ENCODE data around the gene MYO3A.

The MYO3A gene

DNA sequence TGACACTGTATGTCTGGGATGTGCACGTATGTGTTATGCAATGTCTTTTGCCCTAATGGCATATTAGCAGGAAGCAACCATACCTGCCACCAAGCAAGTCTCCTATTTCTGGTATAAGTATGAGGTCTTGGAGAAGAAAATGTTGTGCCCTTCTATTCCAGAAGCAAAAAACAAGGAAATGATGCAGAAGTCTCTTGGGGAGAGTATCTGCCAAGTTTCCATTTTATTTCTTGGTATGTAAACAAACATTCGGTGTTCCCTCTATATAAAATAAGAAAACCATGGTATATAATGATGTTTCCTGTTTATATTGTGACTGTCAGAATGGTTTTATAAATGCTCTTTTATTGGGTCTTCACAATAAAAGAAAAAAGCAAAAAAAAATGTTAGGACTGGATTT lies 19.3 kb upstream of the MYO3A start:
- Histone ChIP-seq H3K9me3 (ENCODE audit: control insufficient read depth, low read length) (no peaks in the 10 kb centered on the region), H3K27me3 (replicated peaks; ENCODE audit: control insufficient read depth, insufficient read depth, low read length) (peaks cover 5% of the 10 kb centered on the region), H3K36me3 (ENCODE audit: control insufficient read depth, insufficient read depth, low read length, severe bottlenecking) (no peaks in the 10 kb centered on the region), H3K4me3 (ENCODE audit: low read length) (no peak overlapping the region), H3K9ac (ENCODE audit: low read length) (no peak overlapping the region), H3K4me1 (ENCODE audit: control insufficient read depth, insufficient read depth, low read length) (no peaks in the 10 kb centered on the region)
- DNase-seq (ENCODE audit: low read depth) = no peak

DNA sequence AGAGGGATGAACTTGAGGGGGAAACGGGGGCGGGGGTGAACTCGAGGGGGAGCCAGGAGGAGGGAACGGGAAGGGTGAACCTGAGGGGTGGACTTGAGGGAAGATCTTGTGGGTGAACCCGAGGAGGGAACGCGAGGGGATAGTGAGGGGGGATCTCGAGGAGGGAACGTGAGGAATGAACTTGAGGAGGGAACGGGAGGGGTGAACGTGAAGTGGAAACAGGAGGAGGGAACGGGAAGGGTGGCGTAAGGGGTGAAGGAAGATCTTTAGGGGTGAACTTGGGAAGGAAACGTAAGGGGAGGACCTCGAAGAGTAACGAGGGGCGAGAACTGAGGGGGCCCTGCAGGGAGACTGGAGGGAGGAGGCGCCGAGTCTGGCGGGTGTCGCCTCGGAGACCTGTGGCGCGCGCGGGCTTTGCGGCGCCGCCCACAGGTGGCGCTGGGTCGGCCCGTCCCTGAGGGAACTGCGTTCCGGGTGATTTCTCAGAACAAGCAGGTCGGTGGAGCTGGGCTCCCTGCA lies 651 bp downstream of the MYO3A start:
- DNase-seq (ENCODE audit: low read depth) = no peak
- no peaks in the 10 kb centered on the region for H3K36me3 ChIP-seq (ENCODE audit: control insufficient read depth, insufficient read depth, low read length, severe bottlenecking)
- H3K27me3 ChIP-seq (replicated peaks; ENCODE audit: control insufficient read depth, insufficient read depth, low read length) = peaks cover 32% of the 10 kb centered on the region
- no peaks in the 10 kb centered on the region for H3K9me3 ChIP-seq (ENCODE audit: control insufficient read depth, low read length)
- H3K9ac ChIP-seq (ENCODE audit: low read length) = no peak overlapping the region
- no peaks in the 10 kb centered on the region for H3K4me1 ChIP-seq (ENCODE audit: control insufficient read depth, insufficient read depth, low read length)
- H3K4me3 ChIP-seq (ENCODE audit: low read length) = no peak overlapping the region

DNA sequence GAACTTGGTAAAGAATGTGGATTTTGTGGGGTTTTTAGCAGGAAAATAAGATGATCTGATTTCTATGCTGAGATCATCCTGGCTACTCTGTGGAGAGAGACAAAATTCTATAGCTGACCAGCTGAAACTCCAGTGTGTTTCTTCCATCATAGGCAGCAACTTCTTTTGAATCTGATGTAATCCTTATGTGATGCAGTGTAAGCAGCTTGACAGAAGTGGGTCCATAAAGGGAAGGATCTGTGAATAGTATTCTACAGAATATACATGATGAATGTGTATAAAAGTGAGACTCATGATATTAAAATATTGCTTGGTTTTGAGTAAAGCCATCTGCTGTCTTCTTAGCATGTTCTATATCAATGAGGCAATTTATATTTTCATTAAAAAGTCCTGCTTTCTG lies 4.4 kb downstream of the MYO3A start:
- DNase-seq (ENCODE audit: low read depth) = no peak
- Histone ChIP-seq H3K27me3 (replicated peaks; ENCODE audit: control insufficient read depth, insufficient read depth, low read length) (peaks cover 32% of the 10 kb centered on the region), H3K9ac (ENCODE audit: low read length) (no peak overlapping the region), H3K36me3 (ENCODE audit: control insufficient read depth, insufficient read depth, low read length, severe bottlenecking) (no peaks in the 10 kb centered on the region), H3K4me3 (ENCODE audit: low read length) (no peak overlapping the region), H3K9me3 (ENCODE audit: control insufficient read depth, low read length) (no peaks in the 10 kb centered on the region), H3K4me1 (ENCODE audit: control insufficient read depth, insufficient read depth, low read length) (no peaks in the 10 kb centered on the region)

DNA sequence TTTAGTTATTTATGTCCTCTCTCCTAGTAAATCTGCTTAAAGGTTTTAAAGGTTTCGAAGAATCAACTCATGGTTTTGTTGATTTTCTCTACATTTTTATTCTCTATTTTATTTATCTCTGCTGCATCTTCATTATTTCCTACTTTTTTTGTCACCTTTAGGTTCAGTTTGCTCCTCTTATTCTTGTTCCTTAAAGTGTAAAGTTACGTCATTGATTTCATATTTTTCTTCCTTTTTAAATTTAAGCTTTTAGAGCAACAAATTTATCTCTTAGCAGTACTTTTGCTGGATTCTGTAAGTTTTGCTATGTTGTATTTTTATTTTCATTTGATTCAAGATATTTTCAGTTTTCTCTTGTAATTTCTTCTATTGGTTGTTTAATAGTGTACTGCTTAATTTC lies 10.7 kb downstream of the MYO3A start:
- H3K4me1 ChIP-seq (ENCODE audit: control insufficient read depth, insufficient read depth, low read length) = no peaks in the 10 kb centered on the region
- DNase-seq (ENCODE audit: low read depth) = no peak
- peaks cover 6% of the 10 kb centered on the region for H3K9me3 ChIP-seq (ENCODE audit: control insufficient read depth, low read length)
- H3K4me3 ChIP-seq (ENCODE audit: low read length) = no peak overlapping the region
- H3K27me3 ChIP-seq (replicated peaks; ENCODE audit: control insufficient read depth, insufficient read depth, low read length) = no peaks in the 10 kb centered on the region
- H3K36me3 ChIP-seq (ENCODE audit: control insufficient read depth, insufficient read depth, low read length, severe bottlenecking) = no peaks in the 10 kb centered on the region
- H3K9ac ChIP-seq (ENCODE audit: low read length) = no peak overlapping the region

DNA sequence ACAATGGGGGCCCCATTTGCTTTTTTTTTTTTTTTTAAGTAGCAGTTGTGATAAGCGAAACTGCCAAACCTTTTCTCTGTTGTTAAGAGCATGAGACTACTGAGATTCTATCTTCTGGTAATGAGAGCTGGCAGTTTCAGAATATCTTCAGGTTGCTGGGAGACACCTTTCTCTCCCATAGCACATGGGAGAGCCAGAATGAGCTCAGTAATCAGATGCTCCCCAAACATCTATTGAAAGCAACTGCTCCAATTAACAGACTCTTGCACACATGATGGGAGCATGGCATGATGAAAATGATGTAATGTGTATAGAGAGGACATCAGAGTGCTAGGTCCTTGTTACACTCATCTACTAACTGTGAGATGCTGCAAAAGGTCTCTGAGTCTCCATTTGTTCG lies 18.8 kb downstream of the MYO3A start:
- Histone ChIP-seq H3K4me1 (ENCODE audit: control insufficient read depth, insufficient read depth, low read length) (no peaks in the 10 kb centered on the region), H3K36me3 (ENCODE audit: control insufficient read depth, insufficient read depth, low read length, severe bottlenecking) (no peaks in the 10 kb centered on the region), H3K9ac (ENCODE audit: low read length) (no peak overlapping the region), H3K27me3 (replicated peaks; ENCODE audit: control insufficient read depth, insufficient read depth, low read length) (no peaks in the 10 kb centered on the region), H3K9me3 (ENCODE audit: control insufficient read depth, low read length) (peaks cover 3% of the 10 kb centered on the region), H3K4me3 (ENCODE audit: low read length) (no peak overlapping the region)
- DNase-seq (ENCODE audit: low read depth) = no peak

DNA sequence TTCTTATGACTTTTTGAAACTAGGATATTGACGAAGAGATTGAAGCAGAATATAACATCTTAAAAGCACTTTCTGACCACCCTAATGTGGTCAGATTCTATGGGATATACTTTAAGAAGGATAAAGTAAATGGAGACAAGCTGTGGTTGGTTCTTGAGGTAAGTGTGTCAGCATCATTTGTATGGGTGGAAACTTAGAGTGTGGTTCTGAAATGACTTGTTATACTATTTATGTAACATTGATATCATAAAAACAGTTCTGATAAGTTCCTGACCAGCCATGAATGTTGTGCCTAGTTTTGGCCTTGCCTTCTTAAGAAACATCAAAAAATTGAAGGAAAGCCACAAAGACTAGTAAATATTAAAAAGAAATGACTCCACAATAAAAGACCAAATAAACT lies 20.8 kb downstream of the MYO3A start:
- no peak for DNase-seq (ENCODE audit: low read depth)
- Histone ChIP-seq H3K4me3 (ENCODE audit: low read length) (no peak overlapping the region), H3K4me1 (ENCODE audit: control insufficient read depth, insufficient read depth, low read length) (no peaks in the 10 kb centered on the region), H3K27me3 (replicated peaks; ENCODE audit: control insufficient read depth, insufficient read depth, low read length) (no peaks in the 10 kb centered on the region), H3K9ac (ENCODE audit: low read length) (no peak overlapping the region), H3K9me3 (ENCODE audit: control insufficient read depth, low read length) (peaks cover 3% of the 10 kb centered on the region), H3K36me3 (ENCODE audit: control insufficient read depth, insufficient read depth, low read length, severe bottlenecking) (no peaks in the 10 kb centered on the region)

DNA sequence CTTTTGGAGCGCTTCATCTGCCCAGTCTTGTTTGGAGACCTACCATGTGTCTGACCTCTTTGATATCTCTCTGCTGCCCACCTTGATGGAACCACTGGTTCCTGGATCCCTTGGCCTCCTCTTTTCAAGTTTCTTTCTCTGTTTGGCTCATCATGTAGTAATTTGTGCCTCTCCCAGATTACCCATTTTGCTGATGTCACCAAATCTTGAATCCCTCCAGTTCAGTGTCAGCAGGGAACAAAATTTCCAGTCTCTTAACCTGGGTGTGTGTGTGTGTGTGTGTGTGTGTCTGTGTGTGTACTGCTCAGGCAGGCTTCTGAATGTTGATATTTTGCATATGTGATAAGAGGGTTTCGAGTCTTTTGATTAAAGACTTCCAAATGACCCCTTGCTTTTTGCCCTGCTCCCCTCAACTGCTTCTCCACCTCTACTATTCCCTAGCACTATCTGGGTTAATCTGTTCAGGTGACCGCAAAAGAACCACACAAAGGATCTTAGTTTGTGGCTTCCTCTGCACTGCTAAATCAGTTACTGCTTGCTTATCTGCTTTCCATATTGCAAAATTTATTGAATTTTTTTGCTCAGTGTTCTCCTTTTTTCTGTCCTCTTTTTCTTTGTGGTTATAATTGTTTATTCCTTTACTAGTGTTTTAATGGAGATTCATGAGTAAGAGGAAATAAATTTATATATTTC lies 25.7 kb downstream of the MYO3A start:
- Histone ChIP-seq H3K4me3 (ENCODE audit: low read length) (no peak overlapping the region), H3K4me1 (ENCODE audit: control insufficient read depth, insufficient read depth, low read length) (no peaks in the 10 kb centered on the region), H3K9me3 (ENCODE audit: control insufficient read depth, low read length) (peaks cover 3% of the 10 kb centered on the region), H3K9ac (ENCODE audit: low read length) (no peak overlapping the region), H3K27me3 (replicated peaks; ENCODE audit: control insufficient read depth, insufficient read depth, low read length) (no peaks in the 10 kb centered on the region), H3K36me3 (ENCODE audit: control insufficient read depth, insufficient read depth, low read length, severe bottlenecking) (no peaks in the 10 kb centered on the region)
- DNase-seq (ENCODE audit: low read depth) = no peak

DNA sequence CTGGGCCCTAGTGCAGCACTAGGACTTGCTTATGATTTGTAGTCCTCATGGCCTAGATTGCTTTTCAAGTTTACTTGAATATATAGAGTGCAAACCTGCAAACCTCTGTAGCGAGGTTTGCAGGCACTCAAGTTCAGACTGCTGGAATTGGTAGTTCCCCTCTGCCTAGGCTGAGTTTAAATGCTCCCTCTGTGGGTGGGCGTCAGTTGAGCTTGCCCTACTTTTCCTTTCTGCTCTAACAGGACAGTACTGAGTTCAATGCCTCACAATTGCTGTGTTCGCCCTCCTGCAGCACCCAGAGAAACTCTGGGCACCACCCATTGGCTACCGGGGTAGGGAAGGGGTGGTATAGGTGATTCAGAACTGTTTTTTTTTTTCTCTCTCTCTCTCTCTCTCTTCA lies 31.6 kb downstream of the MYO3A start:
- Histone ChIP-seq H3K4me1 (ENCODE audit: control insufficient read depth, insufficient read depth, low read length) (no peaks in the 10 kb centered on the region), H3K27me3 (replicated peaks; ENCODE audit: control insufficient read depth, insufficient read depth, low read length) (no peaks in the 10 kb centered on the region), H3K36me3 (ENCODE audit: control insufficient read depth, insufficient read depth, low read length, severe bottlenecking) (no peaks in the 10 kb centered on the region), H3K4me3 (ENCODE audit: low read length) (no peak overlapping the region), H3K9me3 (ENCODE audit: control insufficient read depth, low read length) (no peaks in the 10 kb centered on the region), H3K9ac (ENCODE audit: low read length) (no peak overlapping the region)
- no peak for DNase-seq (ENCODE audit: low read depth)

DNA sequence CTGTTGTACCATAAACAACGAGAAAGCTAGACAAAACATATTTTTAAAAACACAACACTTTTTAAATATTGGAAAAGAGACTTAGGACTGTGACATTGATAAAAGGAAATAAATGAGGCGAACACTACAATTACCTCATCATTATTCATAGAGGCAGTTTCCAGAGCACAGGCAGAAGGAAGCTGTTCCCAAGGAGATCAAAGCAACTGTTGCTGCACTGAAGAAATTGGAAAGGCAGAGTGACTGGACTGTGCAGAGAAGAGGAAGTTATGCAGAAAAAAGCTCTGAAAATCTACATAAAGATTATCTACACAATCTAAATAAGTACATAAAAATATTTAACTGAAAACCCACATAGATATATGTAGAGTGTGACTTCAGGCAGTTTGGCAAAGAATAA lies 32.8 kb downstream of the MYO3A start:
- DNase-seq (ENCODE audit: low read depth) = no peak
- Histone ChIP-seq H3K36me3 (ENCODE audit: control insufficient read depth, insufficient read depth, low read length, severe bottlenecking) (no peaks in the 10 kb centered on the region), H3K4me1 (ENCODE audit: control insufficient read depth, insufficient read depth, low read length) (no peaks in the 10 kb centered on the region), H3K9ac (ENCODE audit: low read length) (no peak overlapping the region), H3K4me3 (ENCODE audit: low read length) (no peak overlapping the region), H3K27me3 (replicated peaks; ENCODE audit: control insufficient read depth, insufficient read depth, low read length) (no peaks in the 10 kb centered on the region), H3K9me3 (ENCODE audit: control insufficient read depth, low read length) (no peaks in the 10 kb centered on the region)

DNA sequence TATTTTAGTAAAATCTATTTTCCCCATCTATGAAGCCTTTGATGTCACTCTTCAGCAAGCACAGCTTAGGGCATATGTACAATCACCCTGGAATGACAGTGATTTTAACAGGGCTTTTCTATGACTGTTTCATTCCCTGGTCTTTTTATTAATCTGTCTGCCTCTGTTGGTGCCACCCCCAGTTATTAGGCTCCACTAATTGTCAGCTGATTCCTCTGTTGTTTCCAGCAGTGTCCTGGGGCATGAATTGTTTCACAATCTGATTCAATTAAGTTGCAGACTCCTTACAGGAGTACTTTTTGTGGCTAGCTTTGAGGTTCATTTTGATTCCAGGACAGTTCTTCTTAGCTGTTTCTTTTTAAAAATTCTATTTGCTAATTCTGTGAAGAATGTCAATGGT lies 38.6 kb downstream of the MYO3A start:
- Histone ChIP-seq H3K9ac (ENCODE audit: low read length) (no peak overlapping the region), H3K4me1 (ENCODE audit: control insufficient read depth, insufficient read depth, low read length) (no peaks in the 10 kb centered on the region), H3K36me3 (ENCODE audit: control insufficient read depth, insufficient read depth, low read length, severe bottlenecking) (no peaks in the 10 kb centered on the region), H3K4me3 (ENCODE audit: low read length) (no peak overlapping the region), H3K27me3 (replicated peaks; ENCODE audit: control insufficient read depth, insufficient read depth, low read length) (no peaks in the 10 kb centered on the region), H3K9me3 (ENCODE audit: control insufficient read depth, low read length) (no peaks in the 10 kb centered on the region)
- DNase-seq (ENCODE audit: low read depth) = no peak

DNA sequence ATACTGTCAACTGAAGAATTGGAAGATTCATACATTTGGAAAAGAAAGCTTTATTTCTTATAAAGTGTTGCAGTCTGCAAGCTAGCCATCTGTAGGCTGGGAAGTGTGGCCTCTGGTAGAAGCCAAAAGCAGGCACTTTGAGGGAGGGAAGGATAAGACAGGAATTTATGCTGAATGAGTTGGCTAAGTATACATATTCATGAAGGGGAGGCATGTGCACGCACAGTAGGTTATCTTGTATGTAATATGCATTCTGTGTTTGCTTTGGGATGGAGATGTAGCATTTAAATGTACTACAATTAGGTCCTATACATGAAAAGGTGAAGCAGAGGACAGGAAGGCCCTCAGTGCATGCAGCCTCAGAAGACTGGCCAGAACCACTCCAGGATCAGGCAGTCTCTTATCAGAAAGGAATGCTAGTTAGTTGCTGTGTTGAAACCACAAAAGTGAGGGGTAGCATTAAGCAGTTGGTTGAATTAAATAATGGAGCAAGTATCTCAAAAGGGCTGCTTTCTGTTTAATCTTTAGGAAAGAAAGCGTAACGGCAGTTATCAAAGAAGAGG lies 40.9 kb downstream of the MYO3A start:
- Histone ChIP-seq H3K27me3 (replicated peaks; ENCODE audit: control insufficient read depth, insufficient read depth, low read length) (no peaks in the 10 kb centered on the region), H3K4me3 (ENCODE audit: low read length) (no peak overlapping the region), H3K9me3 (ENCODE audit: control insufficient read depth, low read length) (no peaks in the 10 kb centered on the region), H3K36me3 (ENCODE audit: control insufficient read depth, insufficient read depth, low read length, severe bottlenecking) (no peaks in the 10 kb centered on the region), H3K9ac (ENCODE audit: low read length) (no peak overlapping the region), H3K4me1 (ENCODE audit: control insufficient read depth, insufficient read depth, low read length) (no peaks in the 10 kb centered on the region)
- DNase-seq (ENCODE audit: low read depth) = no peak

DNA sequence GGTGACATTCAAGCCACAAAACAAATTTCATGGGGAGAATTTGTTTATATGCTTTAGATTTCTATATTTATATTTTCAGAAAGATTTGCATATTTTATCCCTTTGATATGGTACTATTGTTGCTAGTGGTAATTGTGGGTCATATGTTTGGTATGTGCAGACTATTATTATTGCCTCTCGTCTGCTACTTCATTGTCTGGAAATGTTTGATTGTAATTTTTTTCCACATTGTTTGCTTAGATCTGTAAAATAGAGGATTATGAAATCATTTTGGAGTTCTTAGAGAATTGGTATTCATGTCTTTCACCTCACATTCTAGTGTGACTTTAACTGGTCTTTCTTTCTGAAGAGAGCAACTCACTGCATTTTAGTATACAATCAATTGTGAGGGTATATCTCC lies 44.7 kb downstream of the MYO3A start:
- Histone ChIP-seq H3K36me3 (ENCODE audit: control insufficient read depth, insufficient read depth, low read length, severe bottlenecking) (no peaks in the 10 kb centered on the region), H3K9ac (ENCODE audit: low read length) (no peak overlapping the region)

More for the DNA sequence above, 44.7 kb downstream of the MYO3A start:
- no peak for DNase-seq (ENCODE audit: low read depth)
- Histone ChIP-seq H3K4me1 (ENCODE audit: control insufficient read depth, insufficient read depth, low read length) (no peaks in the 10 kb centered on the region), H3K27me3 (replicated peaks; ENCODE audit: control insufficient read depth, insufficient read depth, low read length) (no peaks in the 10 kb centered on the region), H3K9me3 (ENCODE audit: control insufficient read depth, low read length) (no peaks in the 10 kb centered on the region), H3K4me3 (ENCODE audit: low read length) (no peak overlapping the region)

Measured in adipocyte (in vitro differentiated cells).